Bronchial epithelial cell (primary cell): ENCODE results near the gene WDR7. TPM values are rescaled to one million over a fixed set of nuclear protein-coding genes. Genes with fewer than 3 reads are reported as not detected.
A peak's percentile ranks its signal among the peaks of the same experiment; 100 is the strongest.

Experiments used
- DNase-seq: peaks from one replicate; pipeline ENCODE4 v3.0.0-alpha.2; 2010; ENCODE audit warnings: low read depth
- FAIRE-seq: peaks from 2 replicates; lab custom pipeline; 2011; peaks lifted over from hg19 to GRCh38; lab: Jason Lieb, UNC
- H3K27me3 ChIP-seq: 2 replicates; pipeline ENCODE4 v1.5.1; 2011; ENCODE audit warnings: low read length; ENCODE audit not compliant: control insufficient read depth, insufficient read depth
- H3K36me3 ChIP-seq: 2 replicates; pipeline ENCODE4 v1.5.1; 2011; ENCODE audit warnings: low read length; ENCODE audit not compliant: control insufficient read depth, insufficient read depth
- H3K4me3 ChIP-seq: 2 replicates; pipeline ENCODE4 v1.5.1; 2011; ENCODE audit warnings: mild to moderate bottlenecking, low read depth, low read length, control low read depth
- total RNA-seq: library from RNA; depleted of rRNA; stranded (reverse); fragments of >200 nt; gene quantifications from 2 replicates; pipeline ENCODE4 v1.2.1, GENCODE V29; 2014
- TF ChIP-seq, protein P1 (sequence below): IDR thresholded peaks from 2 replicates; pipeline ENCODE4 v1.5.1; 2011; ENCODE audit warnings: mild to moderate bottlenecking, moderate library complexity, low read length, control low read depth, inconsistent platforms; ENCODE audit not compliant: insufficient read depth, severe bottlenecking

Gene WDR7
- total RNA-seq, 1 donor from 2014 or later, result 14.5 TPM

DNA sequence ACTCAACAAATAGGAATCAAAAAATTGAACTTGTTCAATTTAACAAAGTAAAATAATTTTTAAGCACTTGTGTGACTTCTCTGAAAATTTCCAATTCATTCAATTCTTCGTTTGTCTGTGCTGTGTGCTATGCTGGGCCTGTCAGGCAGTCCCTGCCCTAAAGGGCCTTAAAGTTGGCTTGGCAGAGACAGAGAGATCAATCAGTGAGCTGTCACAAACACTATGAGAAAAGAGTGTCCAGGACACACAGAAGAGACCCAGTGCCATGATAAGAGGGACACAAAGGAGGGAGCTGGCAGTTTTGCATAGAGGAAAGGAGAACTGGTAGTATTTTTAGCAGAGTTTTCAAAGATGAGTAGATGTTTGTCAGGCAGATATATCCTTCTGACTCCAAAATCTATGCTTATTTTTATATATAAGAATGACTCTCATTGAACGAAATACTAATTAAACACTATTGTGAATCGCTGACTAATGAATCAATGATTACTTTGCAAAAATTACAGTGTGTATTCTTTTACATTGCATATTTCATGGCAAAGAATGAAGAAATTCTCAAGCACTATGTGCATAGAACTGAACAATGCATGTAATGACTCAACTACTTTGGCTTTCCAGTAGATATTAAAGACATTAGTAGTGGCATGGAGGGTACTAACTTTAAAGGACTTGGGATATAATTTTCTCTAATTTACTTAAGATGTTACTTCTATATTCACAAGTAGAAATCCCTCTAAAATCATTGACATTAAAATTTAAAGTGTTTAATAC is 302.5 kb downstream of the WDR7 start:
- no peaks in the 10 kb centered on the region for H3K36me3 ChIP-seq
- DNase-seq (no peak), FAIRE-seq (no peak)

DNA sequence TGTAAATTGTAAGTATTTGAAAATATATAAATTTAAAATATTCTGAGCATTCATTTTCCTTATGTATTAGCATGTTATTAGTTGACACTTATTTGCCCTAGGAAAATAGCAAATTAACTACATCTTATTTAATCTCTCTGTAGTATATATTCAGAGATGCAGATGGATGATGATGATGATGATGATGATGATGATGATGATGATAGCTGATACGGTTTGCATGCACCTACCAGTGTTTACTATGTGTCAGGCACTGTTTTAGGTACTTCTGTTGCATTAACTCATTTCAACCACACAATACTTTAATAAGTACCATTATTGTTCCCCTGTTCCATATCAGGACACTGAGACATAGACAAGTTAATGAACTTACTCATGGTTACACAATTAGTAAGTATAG is 304.3 kb downstream of the WDR7 start:
- TF ChIP-seq, protein P1, sequence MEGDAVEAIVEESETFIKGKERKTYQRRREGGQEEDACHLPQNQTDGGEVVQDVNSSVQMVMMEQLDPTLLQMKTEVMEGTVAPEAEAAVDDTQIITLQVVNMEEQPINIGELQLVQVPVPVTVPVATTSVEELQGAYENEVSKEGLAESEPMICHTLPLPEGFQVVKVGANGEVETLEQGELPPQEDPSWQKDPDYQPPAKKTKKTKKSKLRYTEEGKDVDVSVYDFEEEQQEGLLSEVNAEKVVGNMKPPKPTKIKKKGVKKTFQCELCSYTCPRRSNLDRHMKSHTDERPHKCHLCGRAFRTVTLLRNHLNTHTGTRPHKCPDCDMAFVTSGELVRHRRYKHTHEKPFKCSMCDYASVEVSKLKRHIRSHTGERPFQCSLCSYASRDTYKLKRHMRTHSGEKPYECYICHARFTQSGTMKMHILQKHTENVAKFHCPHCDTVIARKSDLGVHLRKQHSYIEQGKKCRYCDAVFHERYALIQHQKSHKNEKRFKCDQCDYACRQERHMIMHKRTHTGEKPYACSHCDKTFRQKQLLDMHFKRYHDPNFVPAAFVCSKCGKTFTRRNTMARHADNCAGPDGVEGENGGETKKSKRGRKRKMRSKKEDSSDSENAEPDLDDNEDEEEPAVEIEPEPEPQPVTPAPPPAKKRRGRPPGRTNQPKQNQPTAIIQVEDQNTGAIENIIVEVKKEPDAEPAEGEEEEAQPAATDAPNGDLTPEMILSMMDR, result no peak
- no peak for FAIRE-seq
- no peak overlapping the region for H3K4me3 ChIP-seq
- DNase-seq, result no peak
- H3K27me3 ChIP-seq, result no peaks in the 10 kb centered on the region
- no peaks in the 10 kb centered on the region for H3K36me3 ChIP-seq

More for the DNA sequence above, 302.5 kb downstream of the WDR7 start:
- Histone ChIP-seq H3K4me3 (no peak overlapping the region), H3K27me3 (no peaks in the 10 kb centered on the region)
- TF ChIP-seq, protein P1, result no peak

DNA sequence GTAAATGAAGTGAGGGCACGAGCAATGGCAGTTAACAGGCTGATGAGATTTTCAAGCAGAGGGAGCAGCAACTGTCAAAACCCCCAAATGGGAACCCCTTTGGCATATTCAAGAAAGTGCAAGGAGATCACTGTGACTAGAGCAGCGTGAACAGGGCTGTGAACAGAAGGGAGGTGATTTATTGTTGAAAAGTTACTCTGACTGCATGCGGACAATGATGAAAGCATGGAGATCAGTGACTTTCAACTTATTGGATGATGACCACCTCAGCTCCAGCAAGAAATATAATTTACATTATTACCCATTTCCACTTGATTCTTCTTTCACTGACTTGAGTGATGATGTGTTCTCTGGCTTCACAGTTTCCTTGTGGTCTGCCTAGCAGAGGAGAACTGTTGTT is 308.0 kb downstream of the WDR7 start:
- no peaks in the 10 kb centered on the region for H3K36me3 ChIP-seq
- FAIRE-seq (no peak), DNase-seq (no peak)
- no peaks in the 10 kb centered on the region for H3K27me3 ChIP-seq
- TF ChIP-seq, protein P1, result no peak
- H3K4me3 ChIP-seq, result no peak overlapping the region

DNA sequence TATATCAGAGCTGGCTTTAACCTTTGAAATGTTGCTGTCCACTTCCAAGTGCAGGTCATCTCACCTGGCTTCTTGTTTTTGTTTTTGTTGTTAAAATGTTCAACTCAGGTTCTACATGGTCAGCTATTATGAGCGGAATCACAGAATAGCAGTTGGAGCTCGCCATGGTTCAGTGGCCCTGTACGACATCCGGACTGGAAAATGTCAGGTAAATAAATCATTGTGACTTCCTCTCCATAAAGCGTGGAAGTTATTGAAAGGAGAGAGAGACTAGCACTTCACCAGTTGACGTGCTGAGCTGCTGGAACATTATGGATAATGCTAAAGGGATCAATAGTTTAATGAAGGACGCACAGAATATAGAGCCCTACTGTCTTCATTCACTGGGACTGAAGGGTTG is 311.2 kb downstream of the WDR7 start:
- Histone ChIP-seq H3K27me3 (no peaks in the 10 kb centered on the region), H3K36me3 (no peaks in the 10 kb centered on the region), H3K4me3 (no peak overlapping the region)
- DNase-seq (no peak), FAIRE-seq (no peak)
- TF ChIP-seq, protein P1, result no peak

DNA sequence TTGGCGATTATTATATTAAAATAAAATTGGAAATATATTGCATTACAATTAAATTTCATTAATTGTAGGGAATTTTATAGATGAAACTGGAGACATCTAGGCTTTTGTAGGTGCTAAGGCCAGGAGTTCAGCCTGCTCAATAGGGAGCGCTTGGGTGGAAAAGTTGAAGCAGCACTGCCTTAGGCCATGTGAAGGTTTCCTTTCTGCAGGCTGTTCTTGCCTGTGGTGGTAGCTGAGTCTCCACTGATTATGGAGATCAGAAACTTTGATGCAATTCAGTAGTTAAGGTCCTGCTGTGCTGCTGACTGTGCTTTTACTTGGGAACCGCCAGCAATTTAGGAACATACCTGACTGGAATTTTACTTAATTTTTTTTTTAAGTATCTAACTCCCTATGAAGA is 315.9 kb downstream of the WDR7 start:
- DNase-seq, result no peak
- TF ChIP-seq, protein P1, result no peak
- H3K27me3 ChIP-seq, result no peaks in the 10 kb centered on the region
- no peaks in the 10 kb centered on the region for H3K36me3 ChIP-seq
- no peak overlapping the region for H3K4me3 ChIP-seq
- no peak for FAIRE-seq

DNA sequence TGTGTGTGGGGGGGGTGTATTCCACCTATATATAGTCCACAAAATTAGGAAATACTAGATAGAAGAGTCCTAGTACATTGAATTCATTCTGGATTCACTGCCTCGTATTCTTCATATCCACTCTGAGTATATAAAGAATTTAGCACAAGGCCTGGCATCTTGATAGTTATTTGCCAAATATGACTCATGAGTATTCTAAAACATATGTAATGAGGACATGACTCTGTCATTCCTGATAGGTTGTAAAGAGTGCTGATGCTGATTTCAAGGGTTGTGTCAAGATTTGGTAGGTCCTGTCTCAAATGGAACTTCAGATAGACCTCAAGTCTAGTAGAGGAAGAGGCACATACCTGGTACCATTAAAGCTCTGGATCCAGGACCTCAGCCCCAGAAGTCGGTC is 322.3 kb downstream of the WDR7 start:
- no peak for FAIRE-seq
- TF ChIP-seq, protein P1, result no peak
- DNase-seq, result peak; percentile 13
- H3K27me3 ChIP-seq, result no peaks in the 10 kb centered on the region
- H3K4me3 ChIP-seq, result no peak overlapping the region
- H3K36me3 ChIP-seq, result no peaks in the 10 kb centered on the region
